Fibroblast of the conjunctiva (primary cell): ENCODE measurements around the gene SMS.
A peak's percentile ranks its signal among the peaks of the same experiment; 100 is the strongest.
"Not testable (repeated sequence)": the region's sequence is repeated elsewhere in the genome, so short reads cannot be mapped to it uniquely, and the experiment has no call there.

Experiments
- DNase-seq: peaks from one replicate; pipeline ENCODE4 v3.0.0-alpha.2; 2010; ENCODE audit warnings: low read depth

Gene SMS

DNA sequence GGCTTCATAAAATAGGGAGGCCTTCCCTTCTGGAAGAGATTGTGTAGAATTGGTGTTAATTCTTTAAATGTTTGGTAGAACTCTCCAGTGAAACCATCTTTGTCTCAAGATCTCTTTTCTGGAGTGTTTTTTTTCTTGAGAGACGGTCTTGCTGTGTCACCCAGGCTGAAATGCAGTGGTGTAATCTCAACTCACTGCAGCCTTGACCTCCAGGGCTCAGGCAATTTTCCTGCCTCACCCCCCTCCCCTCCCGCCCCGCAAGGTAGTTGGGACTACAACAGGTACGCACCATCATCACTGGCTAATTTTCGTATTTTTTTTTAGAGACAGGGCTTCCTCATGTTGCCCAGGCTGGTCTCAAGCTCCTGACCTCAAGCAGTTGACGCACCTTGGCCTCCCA is 12.1 kb downstream of the SMS start:
- DNase-seq, result no peak

DNA sequence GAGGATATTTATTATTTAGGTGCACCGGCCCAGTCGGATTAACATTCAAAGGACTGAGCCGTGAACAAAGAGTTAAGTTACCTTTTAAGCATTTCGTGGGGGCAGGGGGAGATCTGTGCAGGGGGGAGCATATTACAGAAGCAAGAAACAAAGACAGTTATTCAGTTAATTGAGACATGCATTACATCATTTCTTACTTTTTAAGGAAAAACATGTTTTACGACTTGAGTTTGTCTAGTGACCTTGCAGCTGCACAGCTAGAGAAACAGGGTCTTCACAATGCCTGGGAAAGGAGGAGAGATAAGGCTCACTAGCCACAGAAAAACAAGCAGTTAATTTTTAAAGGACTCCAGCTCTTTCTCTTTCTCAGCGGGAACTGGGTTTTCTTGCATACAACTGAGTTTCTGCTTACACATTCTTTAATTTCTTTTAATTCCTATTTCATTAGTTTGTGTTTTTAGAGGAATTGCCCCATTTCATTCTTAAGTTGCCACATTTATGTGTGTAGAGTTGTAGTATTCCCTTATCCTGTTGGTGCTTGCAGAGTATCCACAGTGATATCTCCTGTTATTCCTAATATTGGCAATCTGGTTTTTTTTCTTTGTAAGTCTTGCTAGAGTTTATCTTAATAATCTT is 12.8 kb downstream of the SMS start:
- DNase-seq, result not testable (repeated sequence)

DNA sequence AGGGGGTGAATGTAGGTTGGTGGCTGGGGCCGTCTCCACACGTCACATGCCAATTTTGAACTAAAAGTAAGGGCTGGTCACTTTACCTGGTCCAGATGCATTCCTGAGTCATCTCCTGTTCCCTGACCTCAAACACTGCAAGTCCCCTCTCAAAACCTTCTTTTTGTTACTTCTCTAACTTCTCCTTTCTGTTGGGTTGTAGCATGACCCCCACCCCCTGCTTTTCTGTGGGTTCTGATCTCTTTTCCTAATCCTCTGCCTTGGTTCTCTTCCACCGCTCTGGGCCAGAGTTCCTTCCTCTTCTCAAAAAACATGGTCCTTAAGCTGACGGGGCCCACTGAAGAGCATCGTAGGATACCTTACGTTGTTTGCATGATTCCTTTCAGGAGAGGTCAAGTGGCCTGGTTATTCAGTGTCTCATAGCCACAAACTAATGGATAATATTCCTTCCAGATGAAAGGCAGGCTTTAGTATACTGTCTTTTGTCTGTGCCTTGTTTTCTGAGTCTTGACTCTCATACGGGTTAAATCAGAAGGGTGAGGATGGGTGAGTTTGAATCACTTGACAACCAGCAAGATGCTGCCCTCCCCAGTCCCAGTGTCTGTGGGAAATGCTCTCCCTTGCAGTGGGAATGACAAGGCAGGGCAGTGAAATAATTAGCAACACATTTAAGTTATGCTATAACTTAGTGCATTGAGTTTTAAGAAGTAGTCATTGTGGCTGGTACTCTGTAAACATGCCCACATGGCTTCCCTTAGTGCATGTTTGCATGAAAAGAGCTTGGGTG is 15.1 kb downstream of the SMS start:
- no peak for DNase-seq

DNA sequence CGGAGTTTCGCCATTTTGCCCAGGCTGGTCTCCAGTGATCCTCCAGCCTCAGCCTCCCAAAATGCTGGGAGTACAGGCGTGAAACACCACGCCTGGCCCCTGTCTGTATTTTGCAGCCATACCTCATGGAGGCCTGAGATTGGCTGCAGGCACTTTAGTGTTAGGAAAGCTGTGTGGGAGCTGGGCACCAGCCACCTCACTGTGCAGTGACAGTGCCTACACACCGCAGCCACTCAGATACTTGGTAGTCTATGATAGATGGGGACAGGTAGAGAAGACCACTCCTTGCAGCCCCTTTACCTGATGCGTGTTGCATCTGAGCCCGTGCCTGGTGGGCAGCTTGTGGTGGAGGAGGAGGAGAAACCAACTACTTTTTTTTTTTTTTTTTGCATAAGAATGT is 16.3 kb downstream of the SMS start:
- DNase-seq, result no peak

DNA sequence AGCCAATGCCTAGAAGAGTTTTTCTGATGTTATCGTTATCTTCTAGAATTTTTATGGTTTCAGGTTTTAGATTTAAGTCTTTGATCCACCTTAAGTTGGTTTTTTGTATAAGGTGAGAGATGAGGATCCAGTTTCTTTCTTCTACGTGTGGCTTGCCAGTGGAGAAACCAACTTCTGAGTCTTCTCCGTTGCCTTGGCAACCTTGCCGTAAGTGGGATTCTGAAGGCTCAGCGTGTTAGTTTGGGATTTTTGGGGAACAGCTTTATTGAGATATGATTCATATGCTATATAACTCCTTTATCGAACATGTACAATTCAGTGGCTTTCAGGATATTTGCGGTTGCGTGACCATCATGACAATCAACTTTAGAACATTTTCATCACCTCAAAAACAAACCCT is 17.7 kb downstream of the SMS start:
- no peak for DNase-seq

DNA sequence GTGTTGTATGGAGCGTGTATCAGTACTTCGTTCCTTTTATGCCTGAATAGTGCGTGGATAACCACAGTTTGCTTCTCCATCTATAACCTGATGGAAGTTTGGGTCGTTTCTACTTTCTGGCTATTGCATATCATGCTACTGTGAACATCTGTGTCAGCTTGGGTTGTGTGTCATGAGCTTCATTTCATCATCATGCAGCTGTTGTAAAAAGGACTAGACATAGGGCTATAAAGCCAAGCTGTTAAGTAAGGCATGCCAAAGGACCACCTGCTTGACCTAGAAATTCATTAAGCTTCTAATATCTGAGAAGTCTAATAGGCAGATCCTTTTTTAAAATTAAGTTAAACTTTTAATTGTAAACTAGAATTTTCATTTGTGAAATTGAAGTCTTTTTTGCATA is 18.4 kb downstream of the SMS start:
- DNase-seq, result no peak

DNA sequence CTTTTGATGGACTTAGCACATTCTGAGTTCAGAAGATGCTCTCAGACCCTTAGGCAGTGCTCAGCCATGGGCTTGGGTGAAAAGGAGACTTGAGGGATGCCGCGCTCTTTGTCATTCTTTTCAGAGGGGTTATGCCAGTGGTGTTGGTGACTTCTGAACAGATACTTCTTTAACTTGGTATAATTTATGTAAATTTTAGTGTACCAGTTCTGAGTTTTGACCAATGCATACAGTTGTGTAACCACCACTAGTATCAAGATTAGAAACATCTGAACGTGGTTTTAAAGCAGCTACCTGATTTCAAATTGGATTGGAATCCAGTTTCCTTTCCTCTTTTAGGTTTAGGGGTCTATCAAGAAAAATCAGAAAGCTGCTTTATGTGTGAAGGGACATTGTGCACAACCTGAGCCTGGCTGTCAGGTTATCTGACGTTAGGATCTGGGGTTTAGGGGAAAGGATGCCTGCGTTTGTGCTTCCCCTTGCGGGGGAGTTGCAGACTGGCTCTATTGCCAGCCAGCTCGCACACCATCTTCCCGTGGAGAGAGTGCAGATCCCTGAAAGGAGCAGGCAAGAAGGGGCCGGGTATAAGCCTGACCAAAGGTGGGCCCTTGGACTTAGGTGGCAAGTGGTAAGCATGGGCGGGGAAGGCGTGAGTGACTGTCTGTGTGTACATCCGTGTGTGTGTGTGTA is 19.0 kb downstream of the SMS start:
- DNase-seq, result no peak

DNA sequence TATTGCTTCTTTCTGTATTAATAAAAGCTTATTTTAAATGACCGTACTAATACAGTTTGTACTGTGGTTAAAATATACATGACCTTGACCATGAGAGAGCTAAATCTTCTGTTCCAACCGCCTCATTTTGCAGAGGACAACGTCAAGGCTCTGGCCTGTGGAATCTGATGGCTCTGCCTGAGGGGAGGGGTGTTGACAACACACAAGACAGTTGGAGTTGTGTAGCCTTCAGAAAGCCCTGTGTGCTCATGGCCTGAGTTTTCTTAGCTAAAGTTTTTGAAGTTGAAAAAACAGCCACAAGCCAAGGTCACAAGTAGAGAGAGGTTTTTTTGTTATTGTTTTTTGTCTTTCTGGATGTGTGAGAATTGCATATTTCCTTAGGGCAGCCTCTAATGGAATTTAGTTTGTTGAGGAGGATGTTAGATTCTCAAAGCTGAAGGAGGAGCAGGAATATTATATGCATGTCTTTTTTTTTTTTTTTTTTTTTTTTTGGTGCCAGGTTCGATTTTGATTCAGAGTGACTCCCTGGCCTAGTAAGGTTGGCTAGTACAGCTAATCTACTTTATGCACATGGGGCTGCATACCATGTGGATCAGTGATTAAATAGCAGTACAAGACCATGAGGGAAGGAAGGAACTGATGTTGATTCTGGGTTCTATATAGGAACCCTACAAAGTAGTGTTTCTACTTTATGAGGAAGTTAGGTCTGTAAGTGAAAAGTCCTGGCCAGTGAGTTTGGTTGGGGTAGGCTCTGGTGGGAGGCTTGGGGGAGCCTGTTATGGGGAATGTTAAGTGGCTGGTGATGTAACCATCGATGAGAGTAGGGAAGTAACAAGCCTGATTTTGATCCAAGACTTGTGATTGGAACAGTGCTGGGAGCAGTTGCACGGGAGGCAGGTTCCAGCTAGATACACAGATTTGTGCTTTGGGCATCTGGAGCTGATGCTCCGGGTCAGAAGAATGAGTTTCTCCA is 20.3 kb downstream of the SMS start:
- no peak for DNase-seq

DNA sequence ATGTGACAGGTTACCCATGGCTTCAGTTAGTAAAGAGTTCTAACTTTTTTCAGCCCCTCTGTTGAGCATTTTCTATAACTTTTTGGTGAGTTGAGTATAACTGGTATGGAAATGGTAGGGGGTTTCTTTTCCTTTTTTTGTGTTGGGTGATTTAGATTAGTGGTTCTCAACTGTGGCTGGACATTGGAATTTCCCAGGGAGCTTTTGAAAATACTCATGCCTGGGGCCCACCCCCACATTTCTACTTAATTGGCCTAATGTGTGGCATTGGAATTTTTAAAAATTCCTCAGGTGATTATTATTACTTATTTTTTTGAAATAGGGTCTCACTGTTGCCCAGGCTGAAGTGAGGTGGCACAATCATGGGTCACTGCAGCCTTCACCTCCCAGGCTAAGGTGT is 21.9 kb downstream of the SMS start:
- DNase-seq, result no peak

DNA sequence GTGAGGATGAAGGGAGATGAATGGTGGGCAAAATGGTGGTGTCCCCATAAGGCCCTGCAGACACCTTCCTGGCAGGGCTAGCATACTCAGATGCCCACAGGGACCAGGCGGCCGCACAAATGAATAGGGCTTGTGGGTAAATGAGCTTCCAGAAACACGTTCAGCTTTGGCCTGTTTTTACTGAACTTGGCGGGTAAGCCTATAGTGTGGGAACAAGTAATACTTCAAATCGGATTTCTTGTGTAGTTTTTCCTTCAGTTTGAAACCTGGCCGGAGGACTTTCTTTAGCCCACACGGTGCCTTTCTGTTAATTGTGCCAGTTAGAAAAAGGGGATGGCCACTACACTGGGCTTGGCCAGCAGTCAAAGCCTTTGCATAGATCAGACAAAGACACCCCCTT is 22.8 kb downstream of the SMS start:
- DNase-seq, result no peak

DNA sequence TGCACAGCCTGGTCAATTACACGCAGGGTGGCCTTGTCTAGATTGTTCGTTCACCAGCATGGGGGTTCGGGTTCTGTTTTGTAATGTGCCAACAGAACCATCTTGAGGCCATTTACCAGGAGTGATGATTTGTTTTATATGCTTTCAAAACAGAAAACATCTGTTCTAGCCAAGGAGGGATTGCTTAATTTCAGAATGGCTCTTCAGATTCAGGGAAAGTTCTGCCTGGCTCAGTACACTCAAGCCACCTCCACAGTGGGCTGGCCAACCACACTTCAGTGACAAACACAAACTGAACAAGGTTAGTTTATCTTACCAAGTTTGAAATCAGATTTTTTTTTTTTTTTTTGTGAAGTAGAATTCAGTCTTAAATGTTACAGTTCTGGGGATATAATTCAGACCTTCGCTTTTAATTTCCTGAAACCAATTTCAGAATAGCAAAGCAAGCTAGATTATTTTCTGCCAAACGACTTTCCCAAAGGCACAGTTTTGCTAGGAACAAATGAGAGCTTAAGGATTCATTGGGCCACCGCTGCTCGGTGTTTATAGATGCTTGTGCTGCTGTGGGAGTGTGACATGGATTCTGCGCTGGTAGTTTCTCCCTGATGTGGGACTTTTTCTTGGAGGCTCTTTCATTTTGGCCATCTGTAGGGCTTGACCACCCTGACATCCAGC is 23.4 kb downstream of the SMS start:
- no peak for DNase-seq

DNA sequence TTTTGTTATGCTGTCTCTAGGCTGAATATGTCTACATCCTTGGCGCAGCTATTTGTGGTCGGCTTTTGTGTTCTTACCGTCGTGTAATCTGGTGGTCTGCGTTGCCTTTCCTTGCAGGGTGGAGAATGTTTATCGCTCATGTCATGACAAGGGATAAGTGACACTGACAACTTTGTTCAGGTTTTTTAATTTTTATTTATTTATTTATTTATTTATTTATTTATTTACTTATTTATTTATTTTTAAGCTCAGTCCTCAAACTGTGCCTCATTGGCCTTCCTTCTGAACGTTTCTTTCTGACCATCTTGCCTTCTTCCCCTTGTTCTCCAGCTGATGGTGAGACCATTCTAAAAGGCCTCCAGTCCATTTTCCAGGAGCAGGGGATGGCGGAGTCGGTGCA is 26.4 kb downstream of the SMS start:
- no peak for DNase-seq

DNA sequence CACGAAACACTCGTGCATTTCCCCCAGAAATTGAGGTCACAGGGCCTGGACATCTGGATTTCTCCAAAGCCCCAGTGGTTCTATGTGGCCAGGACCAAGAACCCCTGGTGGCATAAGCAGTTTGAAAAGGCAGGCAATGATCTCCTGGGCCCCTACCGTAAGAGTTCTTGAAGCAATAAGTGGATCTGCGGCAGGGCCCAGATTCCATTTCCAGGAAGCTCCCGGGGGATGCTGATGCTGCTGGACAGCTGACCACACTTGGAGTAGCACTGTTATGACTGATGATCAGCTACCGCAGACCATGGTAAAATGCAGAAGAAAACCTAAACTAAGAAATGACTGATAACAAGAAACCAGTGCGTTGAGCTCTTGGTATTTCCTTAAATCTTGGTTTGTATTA is 27.8 kb downstream of the SMS start:
- no peak for DNase-seq

DNA sequence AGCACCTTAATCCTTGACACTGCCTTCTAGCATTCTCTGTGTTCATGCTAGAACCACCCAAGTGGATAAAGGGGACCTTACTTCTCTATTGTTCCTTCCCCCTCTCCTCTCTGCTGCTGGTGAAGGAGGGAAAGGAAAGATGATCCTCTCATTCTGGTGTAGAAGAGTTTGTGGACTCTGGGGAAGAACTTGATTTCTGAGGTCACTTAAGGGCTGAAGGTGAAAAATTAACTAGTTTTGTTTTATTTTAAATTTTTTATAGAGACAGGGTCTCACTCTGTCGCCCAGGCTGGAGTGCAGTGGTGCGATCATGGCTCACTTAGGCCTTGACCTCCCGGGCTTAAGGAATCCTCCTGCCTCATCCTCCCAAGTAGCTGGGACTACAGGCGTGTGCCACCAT is 29.8 kb downstream of the SMS start:
- DNase-seq, result no peak

DNA sequence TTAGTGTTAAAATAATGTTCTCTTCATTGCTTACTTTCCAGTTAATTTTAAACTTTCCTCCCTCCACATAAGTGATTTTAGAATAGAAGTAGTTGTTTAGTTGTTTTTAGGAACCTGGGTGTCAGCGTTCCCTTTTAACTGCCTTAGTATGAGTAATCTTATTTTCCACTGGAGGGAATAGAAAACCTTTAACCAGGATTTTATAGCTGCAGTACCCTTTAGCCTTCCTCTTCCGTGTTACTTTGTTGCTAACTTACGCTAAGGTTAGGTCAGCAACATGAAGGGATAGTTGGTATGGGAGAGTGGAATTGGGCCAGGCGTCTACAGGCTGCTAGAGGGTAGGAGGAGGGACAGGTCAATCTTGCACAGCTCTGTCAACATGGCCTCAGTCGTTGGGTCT is 31.5 kb downstream of the SMS start:
- DNase-seq, result no peak

DNA sequence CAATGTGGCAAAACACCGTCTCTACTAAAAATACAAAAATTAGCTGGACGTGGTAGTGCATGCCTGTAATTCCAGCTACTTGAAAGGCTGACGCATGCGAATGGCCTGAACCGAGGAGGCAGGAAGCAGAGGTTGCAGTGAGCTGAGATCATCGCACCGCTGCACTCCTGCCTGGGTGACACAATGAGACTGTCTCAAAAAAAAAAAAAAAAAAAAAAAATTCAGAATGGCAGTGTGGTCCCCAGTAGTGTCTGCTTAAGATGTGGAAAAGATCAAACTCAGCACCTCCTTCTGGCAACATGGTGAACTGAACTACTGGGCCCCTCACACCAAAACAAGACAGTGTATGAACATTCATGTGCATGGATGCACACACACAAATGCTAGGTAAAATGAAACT is 32.2 kb downstream of the SMS start:
- no peak for DNase-seq

DNA sequence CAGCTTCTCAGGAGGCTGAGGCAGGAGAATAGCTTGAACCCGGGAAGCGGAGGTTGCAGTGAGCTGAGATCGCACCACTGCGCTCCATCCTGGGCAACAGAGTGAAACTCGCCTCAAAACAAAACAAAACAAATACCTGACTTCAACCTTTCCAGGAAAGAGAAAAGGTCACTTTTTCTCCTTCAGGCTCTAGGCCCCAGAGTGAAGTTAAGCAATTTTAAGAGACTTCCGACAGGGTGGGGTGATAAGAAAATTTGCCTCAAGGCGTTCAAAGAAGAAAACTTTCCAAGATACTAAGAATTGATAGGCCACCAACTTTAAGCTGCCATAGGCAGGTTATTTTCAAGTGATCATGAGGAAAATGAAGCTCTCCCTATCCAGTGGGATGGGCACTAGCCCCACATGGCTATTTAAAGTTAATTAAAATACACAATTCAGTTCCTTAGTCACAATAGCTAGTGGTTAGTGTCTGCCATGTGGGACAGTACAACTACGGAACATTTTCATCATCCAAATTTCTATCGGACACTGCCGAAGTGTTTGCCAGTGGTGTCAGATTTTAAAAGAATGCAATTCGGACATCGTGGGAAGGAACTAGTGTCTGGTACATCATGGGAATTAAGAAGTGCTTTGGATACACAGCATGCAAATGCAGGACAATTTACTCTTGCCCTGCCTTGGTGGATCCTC is 33.0 kb downstream of the SMS start:
- no peak for DNase-seq

DNA sequence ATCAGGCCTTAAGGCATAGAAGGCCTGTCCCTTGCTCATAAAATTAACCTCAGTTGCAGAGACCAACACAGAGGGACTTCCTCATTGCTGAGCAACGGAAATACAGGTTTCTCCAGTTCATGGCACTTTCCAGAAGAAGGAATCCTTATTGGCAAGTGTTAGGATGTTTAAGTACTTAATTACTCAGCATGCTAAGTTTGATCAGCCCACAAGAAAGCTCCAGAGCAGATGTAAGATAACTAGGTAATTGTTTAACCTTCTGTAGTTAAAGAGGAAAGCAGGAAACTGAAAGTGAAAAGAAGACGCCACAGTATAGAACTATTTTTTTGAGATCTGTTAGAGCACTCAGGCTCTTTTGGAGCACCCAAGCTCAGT is 33.5 kb downstream of the SMS start:
- DNase-seq, result no peak

DNA sequence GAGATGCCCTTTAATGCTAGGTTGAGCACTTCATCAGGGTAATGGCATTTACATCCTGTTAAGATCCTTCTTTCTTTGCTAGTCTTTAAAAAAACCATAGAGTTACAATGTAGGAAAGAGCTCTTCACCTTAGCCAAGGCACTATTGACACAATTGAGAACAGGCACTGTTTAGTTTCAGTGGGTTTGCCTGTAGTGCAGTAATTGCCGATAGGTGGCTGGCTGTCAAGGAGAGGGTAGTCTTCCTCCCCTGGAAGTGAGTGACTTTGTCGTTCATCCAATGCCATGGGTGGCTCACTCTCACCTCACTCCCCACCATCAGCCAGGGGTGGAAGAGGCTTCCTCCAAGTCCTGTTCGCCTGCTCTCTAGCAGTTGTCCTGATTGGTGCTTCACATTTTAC is 34.7 kb downstream of the SMS start:
- no peak for DNase-seq

DNA sequence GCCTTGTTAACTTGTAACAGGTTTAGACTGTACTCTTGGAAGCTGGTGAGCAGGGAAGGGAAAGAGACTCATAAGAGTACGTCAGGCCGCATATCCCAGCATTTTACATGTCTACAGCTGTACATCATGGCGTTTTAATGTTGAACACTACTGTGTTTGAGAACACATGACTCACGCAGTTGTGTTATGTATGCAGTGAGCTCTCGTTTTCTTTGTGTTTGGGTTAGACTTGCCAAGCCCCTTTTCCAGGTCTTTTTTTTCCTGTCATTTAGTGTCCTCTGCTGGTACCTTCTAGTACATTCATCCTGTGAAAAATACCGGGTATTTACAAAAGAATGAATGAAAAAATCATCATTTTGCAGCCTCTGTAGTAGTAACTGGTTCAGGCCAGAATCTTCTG is 35.3 kb downstream of the SMS start:
- DNase-seq, result peak; percentile 72

DNA sequence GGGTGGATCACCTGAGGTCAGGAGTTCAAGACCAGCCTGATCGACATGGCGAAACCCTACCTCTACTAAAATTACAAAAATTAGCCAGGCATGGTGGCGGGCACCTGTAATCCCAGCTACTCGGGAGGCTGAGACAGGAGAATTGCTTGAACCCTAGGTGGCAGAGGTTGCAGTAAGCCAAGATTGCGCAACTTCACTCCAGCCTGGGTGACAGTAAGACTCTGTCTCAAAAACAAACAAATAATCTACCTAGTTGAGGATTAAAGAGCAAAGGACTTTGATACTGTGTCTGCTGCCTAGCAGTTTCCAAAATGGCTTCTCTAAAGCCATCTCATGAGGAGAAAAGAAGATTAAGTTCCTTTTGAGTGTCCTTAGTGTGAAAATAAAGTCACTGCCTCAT is 37.8 kb downstream of the SMS start:
- no peak for DNase-seq
